WI38 (cell line): ENCODE data around the gene NAALADL1.

Experiments
- H3K4me3 ChIP-seq: 2 replicates; pipeline ENCODE4 v1.5.1; 2011; ENCODE audit warnings: low read depth, mild to moderate bottlenecking, control low read depth, low read length
- TF ChIP-seq, protein P1 (sequence below): IDR thresholded peaks from 2 replicates; pipeline ENCODE4 v1.5.1; 2012; ENCODE audit warnings: low read depth, mild to moderate bottlenecking, control low read depth, low read length

Gene NAALADL1

DNA sequence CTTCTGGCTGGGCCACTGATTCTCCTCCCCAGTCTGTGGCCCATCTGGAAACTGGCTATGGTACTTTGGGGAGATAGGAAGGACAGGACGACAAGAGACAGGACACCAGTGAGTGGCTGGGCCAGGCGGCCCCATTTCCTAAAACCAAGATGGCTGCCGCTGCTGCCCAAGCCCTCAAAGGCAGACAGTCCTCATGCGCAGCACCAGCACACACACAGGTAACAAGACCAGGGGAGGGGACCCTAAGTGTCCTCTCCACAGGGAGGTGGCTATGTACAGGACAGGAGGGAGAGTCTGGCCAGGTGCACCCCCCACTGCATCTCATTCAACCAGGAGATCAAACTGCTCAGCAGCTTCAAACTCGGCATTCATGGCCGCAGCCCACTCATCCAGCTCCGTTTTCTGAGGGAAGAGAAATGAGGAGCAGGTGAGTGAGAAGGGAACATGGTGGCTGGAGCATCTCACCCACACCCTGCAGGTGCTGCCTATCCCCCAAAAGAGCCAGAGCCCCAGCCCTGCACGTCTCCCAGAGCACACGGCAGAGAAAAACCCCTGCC, 20.5 kb upstream of the NAALADL1 start:
- H3K4me3 ChIP-seq: no peak overlapping the region
- TF ChIP-seq, protein P1, sequence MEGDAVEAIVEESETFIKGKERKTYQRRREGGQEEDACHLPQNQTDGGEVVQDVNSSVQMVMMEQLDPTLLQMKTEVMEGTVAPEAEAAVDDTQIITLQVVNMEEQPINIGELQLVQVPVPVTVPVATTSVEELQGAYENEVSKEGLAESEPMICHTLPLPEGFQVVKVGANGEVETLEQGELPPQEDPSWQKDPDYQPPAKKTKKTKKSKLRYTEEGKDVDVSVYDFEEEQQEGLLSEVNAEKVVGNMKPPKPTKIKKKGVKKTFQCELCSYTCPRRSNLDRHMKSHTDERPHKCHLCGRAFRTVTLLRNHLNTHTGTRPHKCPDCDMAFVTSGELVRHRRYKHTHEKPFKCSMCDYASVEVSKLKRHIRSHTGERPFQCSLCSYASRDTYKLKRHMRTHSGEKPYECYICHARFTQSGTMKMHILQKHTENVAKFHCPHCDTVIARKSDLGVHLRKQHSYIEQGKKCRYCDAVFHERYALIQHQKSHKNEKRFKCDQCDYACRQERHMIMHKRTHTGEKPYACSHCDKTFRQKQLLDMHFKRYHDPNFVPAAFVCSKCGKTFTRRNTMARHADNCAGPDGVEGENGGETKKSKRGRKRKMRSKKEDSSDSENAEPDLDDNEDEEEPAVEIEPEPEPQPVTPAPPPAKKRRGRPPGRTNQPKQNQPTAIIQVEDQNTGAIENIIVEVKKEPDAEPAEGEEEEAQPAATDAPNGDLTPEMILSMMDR: no peak

DNA sequence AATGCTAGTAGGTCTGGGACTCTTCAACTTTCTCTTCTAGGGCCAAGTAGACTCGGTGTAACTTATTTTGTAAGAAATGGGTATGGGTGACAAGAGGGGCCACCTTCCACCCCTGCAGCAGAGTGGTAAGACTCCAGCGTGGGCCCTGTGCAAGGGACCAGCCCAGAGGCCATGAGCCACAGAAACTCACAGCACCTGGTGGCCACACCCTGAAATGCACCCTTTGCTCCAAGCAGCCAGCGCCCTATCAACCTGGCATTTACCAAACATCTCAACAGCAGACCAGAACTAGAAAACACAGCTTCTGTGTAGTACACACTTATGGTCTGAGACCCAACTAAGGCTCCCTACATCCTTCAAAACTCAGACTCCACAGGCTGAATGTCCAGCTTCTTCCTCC, 19.8 kb upstream of the NAALADL1 start:
- TF ChIP-seq, protein P1: peak; percentile 48
- no peak overlapping the region for H3K4me3 ChIP-seq

- TF ChIP-seq, protein P1: no peak
- H3K4me3 ChIP-seq: no peak overlapping the region
Observed at GRCh38 chr11:65077451-65077850, 19.1 kb upstream of the NAALADL1 start.

DNA sequence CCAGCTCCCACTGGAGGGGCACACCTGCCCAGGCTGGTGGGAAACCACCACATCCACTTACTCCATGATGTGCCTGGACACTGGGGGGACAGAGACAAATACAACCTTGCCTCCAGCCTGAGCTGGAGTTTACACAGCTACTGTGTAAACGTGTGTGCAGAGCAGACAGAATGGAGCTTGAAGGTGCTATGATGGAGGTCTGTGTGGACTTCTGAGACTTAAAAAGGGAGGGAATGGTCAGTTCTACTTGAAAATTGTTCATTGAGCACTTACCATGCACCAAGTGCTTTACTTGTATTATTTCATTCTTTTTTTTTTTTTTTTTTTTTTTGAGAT, 14.2 kb upstream of the NAALADL1 start:
- no peak overlapping the region for H3K4me3 ChIP-seq
- TF ChIP-seq, protein P1: no peak

GRCh38 chr11:65071907-65072630, 13.7 kb upstream of the NAALADL1 start:
- TF ChIP-seq, protein P1: no peak
- no peak overlapping the region for H3K4me3 ChIP-seq

- H3K4me3 ChIP-seq: no peak overlapping the region
- TF ChIP-seq, protein P1: no peak
Observed at GRCh38 chr11:65069217-65069616, 10.9 kb upstream of the NAALADL1 start.

GRCh38 chr11:65067446-65067845, 9.1 kb upstream of the NAALADL1 start:
- TF ChIP-seq, protein P1: no peak
- H3K4me3 ChIP-seq: no peak overlapping the region
